HepG2 (cell line): Measurements from ENCODE around the gene GALNT17. TPM values are rescaled to one million over a fixed set of nuclear protein-coding genes. Genes with fewer than 3 reads are reported as not detected.

Source experiments
- ATAC-seq: fragments of 200-7000 bp; cut with Tn5 transposase; 3 replicates; pipeline ENCODE4 v1.9.1; 2020; ENCODE audit warnings: mild to moderate bottlenecking, moderate library complexity
- BruUV-seq: library from RNA; stranded (reverse); fragments of 400-500 nt; replicated peaks from 2 replicates; lab custom pipeline; 2021; lab: Mats Ljungman, UMichigan
- CTCF ChIA-PET: fragments of 300-600 bp; formaldehyde crosslinking; extraction: SDS; loops from one replicate; lab custom pipeline; 2021; ENCODE audit warnings: low total read pairs, inconsistent platforms, low intra/inter-chr PET ratio; lab: Yijun Ruan, JAX
- POLR2A ChIA-PET: fragments of 350-600 bp; sonication (Branson Sonifier 250); formaldehyde crosslinking; loops from one replicate; lab custom pipeline; 2020; ENCODE audit warnings: antibody characterized with exemption, inconsistent platforms; lab: Yijun Ruan, JAX
- DNase-seq: peaks from one replicate; pipeline ENCODE4 v3.0.0-alpha.2; 2015; ENCODE audit warnings: low spot score
- FAIRE-seq: peaks from 3 replicates; lab custom pipeline; 2011; peaks lifted over from hg19 to GRCh38; lab: Jason Lieb, UNC
- H2AFZ ChIP-seq: one replicate; pipeline ENCODE4 v1.6.1; 2011; ENCODE audit warnings: low read length, inconsistent platforms
- H3K27ac ChIP-seq: fragments of 300-600 bp; 3 replicates; pipeline ENCODE4 v1.8.0; 2011; ENCODE audit warnings: mixed run types, mild to moderate bottlenecking, mixed read lengths, low read length, inconsistent platforms; ENCODE audit not compliant: insufficient read depth; ENCODE audit errors: extremely low read length
- H3K27me3 ChIP-seq, 2 experiments: fragments of 200-600 bp in 1 of 2; 2 replicates in 1 of 2; 3 replicates in 1 of 2; pipeline versions ENCODE4 v1.6.0 to v1.8.0; 2011; ENCODE audit warnings: low read length in 2 of 2, mild to moderate bottlenecking in 2 of 2, moderate library complexity in 2 of 2, inconsistent platforms in 1 of 2; ENCODE audit not compliant: insufficient read depth in 2 of 2, control insufficient read depth in 1 of 2
- H3K36me3 ChIP-seq, 2 experiments: fragments of 200-600 bp in 1 of 2; replicated peaks in 1 of 2; 2 replicates in 1 of 2; 3 replicates in 1 of 2; pipeline versions ENCODE4 v1.5.1 to v1.8.0; 2011; ENCODE audit warnings: low read length in 2 of 2, inconsistent platforms in 1 of 2; ENCODE audit not compliant: insufficient read depth in 2 of 2, control insufficient read depth in 1 of 2
- H3K4me1 ChIP-seq: 2 replicates; pipeline ENCODE4 v1.5.1; 2012; ENCODE audit warnings: low read length, inconsistent platforms; ENCODE audit not compliant: insufficient read depth
- H3K4me2 ChIP-seq: 2 replicates; pipeline ENCODE4 v1.6.0; 2011; ENCODE audit warnings: low read depth, low read length, inconsistent platforms
- H3K4me3 ChIP-seq, 3 experiments: fragments of 200-600 bp in 1 of 3; sonication (generic), shearing (Covaris generic) in 1 of 3; replicated peaks in 1 of 3; 2 replicates each; pipeline ENCODE4 v1.5.1; 2011 to 2016; ENCODE audit warnings: low read length in 3 of 3, inconsistent platforms in 2 of 3, low read depth in 2 of 3, mild to moderate bottlenecking in 2 of 3, control low read depth in 1 of 3, mixed read lengths in 1 of 3; ENCODE audit not compliant: insufficient read depth in 1 of 3
- H3K79me2 ChIP-seq: one replicate; pipeline ENCODE4 v1.6.1; 2011; ENCODE audit warnings: low read length, inconsistent platforms; ENCODE audit not compliant: insufficient read depth
- H3K9ac ChIP-seq: 2 replicates; pipeline ENCODE4 v1.6.0; 2011; ENCODE audit warnings: mild to moderate bottlenecking, low read depth, low read length, inconsistent platforms; ENCODE audit not compliant: insufficient read depth
- H3K9me3 ChIP-seq: 2 replicates; pipeline ENCODE4 v1.5.1; 2012; ENCODE audit warnings: mild to moderate bottlenecking, low read length
- H4K20me1 ChIP-seq: 2 replicates; pipeline ENCODE4 v1.6.0; 2011; ENCODE audit warnings: inconsistent platforms, mild to moderate bottlenecking, low read length, moderate library complexity; ENCODE audit not compliant: insufficient read depth
- NFE2L2 ChIP-seq: fragments of 150-350 bp; IDR thresholded peaks from 2 replicates; pipeline ENCODE4 v1.6.1; 2014; ENCODE audit warnings: low read length
- PAF1 ChIP-seq: IDR thresholded peaks from 2 replicates; pipeline ENCODE4 v1.6.1; 2016; ENCODE audit warnings: missing genetic modification reagents, missing compliant biosample characterization
- RELA ChIP-seq: sonication (generic); formaldehyde crosslinking; IDR thresholded peaks from 2 replicates; pipeline ENCODE4 v1.4.0; 2020; ENCODE audit warnings: missing genetic modification reagents
- STAG1 ChIP-seq: sonication (generic); formaldehyde crosslinking; IDR thresholded peaks from 2 replicates; pipeline ENCODE4 v1.4.0; 2020; ENCODE audit warnings: missing genetic modification reagents
- ZNF160 ChIP-seq: sonication (generic); formaldehyde crosslinking; IDR thresholded peaks from 2 replicates; pipeline ENCODE4 v1.8.0; 2022; ENCODE audit warnings: mild to moderate bottlenecking, inconsistent platforms, missing genetic modification reagents
- ZNF230 ChIP-seq: sonication (generic); formaldehyde crosslinking; IDR thresholded peaks from 2 replicates; pipeline ENCODE4 v1.4.0; 2020; ENCODE audit warnings: mild to moderate bottlenecking, missing genetic modification reagents
- ZNF720 ChIP-seq: sonication (generic); formaldehyde crosslinking; IDR thresholded peaks from 2 replicates; pipeline ENCODE4 v1.4.0; 2020; ENCODE audit warnings: missing genetic modification reagents
- WGBS: methylation state at CpG from one replicate; pipeline ENCODE4 v1.1.6; 2017; ENCODE audit warnings: low lambda C conversion rate; 5-methylcytosine and 5-hydroxymethylcytosine counted together
- in situ Hi-C: cut with HindIII; loops from 2 replicates; pipeline ENCODE4 v1.10.0; 2017; ENCODE audit warnings: low pct_unique_long_range_greater_than_20kb; ENCODE audit not compliant: extremely low pct_ligation_motif_present
- intact Hi-C: fragments of 100-400 bp; cut with micrococcal nuclease; formaldehyde crosslinking; loops from one replicate; pipeline ENCODE4 v1.10.0; 2022; ENCODE audit not compliant: unreplicated experiment
- polyA plus RNA-seq, 8 experiments: library from polyadenylated mRNA; depleted of rRNA in 3 of 8; stranded (reverse) in 7 of 8; unstranded in 1 of 8; fragments of >200 nt; fragmentation: Illumina TruSeq in 4 of 8; extraction: Trizol in 4 of 8; gene quantifications; 2 replicates each; pipeline versions ENCODE4 v1.2.1 to v1.2.3, GENCODE V29; 2011 to 2016; ENCODE audit warnings: low read depth in 4 of 8, missing spikeins in 1 of 8, mixed read lengths in 1 of 8; ENCODE audit not compliant: insufficient read depth in 1 of 8
- total RNA-seq, 5 experiments: library from RNA; depleted of rRNA; stranded (reverse); fragments of >200 nt; fragmentation: Illumina TruSeq; extraction: Trizol; gene quantifications; 2 replicates each; pipeline ENCODE4 v1.2.3, GENCODE V29; 2016; ENCODE audit warnings: low read depth in 1 of 5
- TF ChIP-seq, protein P1 (sequence below): sonication (generic); formaldehyde crosslinking; IDR thresholded peaks from 2 replicates; pipeline ENCODE4 v1.5.1; 2020; ENCODE audit warnings: missing genetic modification reagents, mild to moderate bottlenecking, borderline replicate concordance

GALNT17 gene
- total and polyA plus RNA-seq, 2 of the 13 experiments (the other 11 are each of a cell fraction or from before 2014, with no cell fraction given): not detected

DNA sequence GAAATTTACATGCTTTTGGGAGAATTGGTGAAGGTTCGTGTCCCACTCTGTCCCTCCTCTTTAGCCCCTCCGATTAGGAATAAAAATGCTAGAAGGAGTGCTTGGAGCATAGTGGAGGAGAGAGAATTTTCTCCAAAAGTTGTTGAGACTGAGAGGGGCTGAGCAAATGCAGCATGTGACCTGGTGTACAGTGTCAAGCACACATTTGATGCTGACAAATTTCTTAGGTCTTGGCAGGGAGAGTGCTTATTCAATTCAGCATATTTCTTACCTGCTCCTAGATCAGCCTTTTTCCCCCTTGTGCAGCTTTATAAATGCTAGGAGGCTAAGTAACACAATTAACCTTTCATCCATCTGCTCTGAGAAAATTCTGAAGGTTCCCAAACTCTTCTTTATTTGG is 189.0 kb downstream of the GALNT17 start:
- no peaks in the 10 kb centered on the region for H3K27me3 ChIP-seq
- no peaks in the 10 kb centered on the region for H3K36me3 ChIP-seq
- H3K79me2 ChIP-seq: no peaks in the 10 kb centered on the region
- POLR2A ChIA-PET: no interaction called here
- H3K9me3 ChIP-seq: peaks cover 8% of the 10 kb centered on the region; the same call in 1 of the 2 replicates
- TF ChIP-seq STAG1 (CRISPR knock-in tag) (no peak), NFE2L2 (no peak), RELA (CRISPR knock-in tag) (no peak)
- TF ChIP-seq, protein P1, sequence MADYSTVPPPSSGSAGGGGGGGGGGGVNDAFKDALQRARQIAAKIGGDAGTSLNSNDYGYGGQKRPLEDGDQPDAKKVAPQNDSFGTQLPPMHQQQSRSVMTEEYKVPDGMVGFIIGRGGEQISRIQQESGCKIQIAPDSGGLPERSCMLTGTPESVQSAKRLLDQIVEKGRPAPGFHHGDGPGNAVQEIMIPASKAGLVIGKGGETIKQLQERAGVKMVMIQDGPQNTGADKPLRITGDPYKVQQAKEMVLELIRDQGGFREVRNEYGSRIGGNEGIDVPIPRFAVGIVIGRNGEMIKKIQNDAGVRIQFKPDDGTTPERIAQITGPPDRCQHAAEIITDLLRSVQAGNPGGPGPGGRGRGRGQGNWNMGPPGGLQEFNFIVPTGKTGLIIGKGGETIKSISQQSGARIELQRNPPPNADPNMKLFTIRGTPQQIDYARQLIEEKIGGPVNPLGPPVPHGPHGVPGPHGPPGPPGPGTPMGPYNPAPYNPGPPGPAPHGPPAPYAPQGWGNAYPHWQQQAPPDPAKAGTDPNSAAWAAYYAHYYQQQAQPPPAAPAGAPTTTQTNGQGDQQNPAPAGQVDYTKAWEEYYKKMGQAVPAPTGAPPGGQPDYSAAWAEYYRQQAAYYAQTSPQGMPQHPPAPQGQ (CRISPR knock-in tag): no peak
- H2AFZ ChIP-seq: no peak overlapping the region
- H4K20me1 ChIP-seq: no peaks in the 10 kb centered on the region
- H3K9ac ChIP-seq: no peak overlapping the region
- DNase-seq (no peak), ATAC-seq (no peak), FAIRE-seq (no peak)
- H3K27ac ChIP-seq: no peak overlapping the region
- 5% methylated on average over 2 of the region's 2 CpGs for WGBS
- H3K4me1 ChIP-seq: no peaks in the 10 kb centered on the region
- intact Hi-C loops (no loop called here), in situ Hi-C loops (no loop called here)
- H3K4me3 ChIP-seq: no peak overlapping the region
- CTCF ChIA-PET: no interaction called here
- BruUV-seq: no TSS peak
- no peak overlapping the region for H3K4me2 ChIP-seq

DNA sequence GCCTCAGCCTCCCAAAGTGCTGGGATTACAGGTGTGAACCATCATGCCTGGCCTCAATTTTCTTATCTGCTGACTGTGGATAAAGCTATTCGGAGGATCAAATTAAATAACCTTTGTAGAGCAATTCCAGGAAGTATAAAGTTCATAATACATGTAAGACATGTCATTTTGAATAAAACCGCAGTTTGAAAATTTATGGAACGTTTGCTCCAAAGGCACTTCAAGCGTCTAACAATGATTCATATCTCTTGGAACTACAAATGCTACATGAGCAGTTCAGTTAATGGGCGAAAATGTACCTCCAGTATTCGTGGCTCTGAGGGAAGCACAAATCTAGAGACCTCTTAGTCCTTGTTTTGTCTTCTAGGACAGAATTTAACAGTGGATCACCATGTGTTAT is 190.3 kb downstream of the GALNT17 start:
- POLR2A ChIA-PET: no interaction called here
- Histone ChIP-seq H2AFZ (no peak overlapping the region), H3K27ac (no peak overlapping the region), H3K4me2 (no peak overlapping the region), H3K36me3 (no peaks in the 10 kb centered on the region), H3K79me2 (no peaks in the 10 kb centered on the region), H3K9me3 (peaks cover 7% of the 10 kb centered on the region; the same call in 1 of the 2 replicates), H3K4me3 (no peak overlapping the region), H3K9ac (no peak overlapping the region), H3K4me1 (no peaks in the 10 kb centered on the region), H4K20me1 (no peaks in the 10 kb centered on the region), H3K27me3 (no peaks in the 10 kb centered on the region)
- intact Hi-C loops (no loop called here), in situ Hi-C loops (no loop called here)
- FAIRE-seq (no peak), DNase-seq (no peak), ATAC-seq (no peak)
- TF ChIP-seq ZNF230 (CRISPR knock-in tag): no peak
- TF ChIP-seq ZNF160 (CRISPR knock-in tag): no peak
- no peak for TF ChIP-seq PAF1 (CRISPR knock-in tag)
- no peak for TF ChIP-seq ZNF720 (CRISPR knock-in tag)
- 2% methylated on average over 6 of the region's 6 CpGs for WGBS
- BruUV-seq: no TSS peak
- CTCF ChIA-PET: no interaction called here
